HG02981 (cell line): ENCODE results near the gene SCN7A.
A peak's percentile ranks its signal among the peaks of the same experiment; 100 is the strongest.
"Not testable (repeated sequence)": the region's sequence is repeated elsewhere in the genome, so short reads cannot be mapped to it uniquely, and the experiment has no call there.

Experiments used
- ATAC-seq: cut with Tn5 transposase; IDR thresholded peaks from one replicate; pipeline ENCODE4 v1.9.1; 2021; ENCODE audit warnings: mild to moderate bottlenecking, moderate library complexity; ENCODE audit not compliant: unreplicated experiment

SCN7A gene

DNA sequence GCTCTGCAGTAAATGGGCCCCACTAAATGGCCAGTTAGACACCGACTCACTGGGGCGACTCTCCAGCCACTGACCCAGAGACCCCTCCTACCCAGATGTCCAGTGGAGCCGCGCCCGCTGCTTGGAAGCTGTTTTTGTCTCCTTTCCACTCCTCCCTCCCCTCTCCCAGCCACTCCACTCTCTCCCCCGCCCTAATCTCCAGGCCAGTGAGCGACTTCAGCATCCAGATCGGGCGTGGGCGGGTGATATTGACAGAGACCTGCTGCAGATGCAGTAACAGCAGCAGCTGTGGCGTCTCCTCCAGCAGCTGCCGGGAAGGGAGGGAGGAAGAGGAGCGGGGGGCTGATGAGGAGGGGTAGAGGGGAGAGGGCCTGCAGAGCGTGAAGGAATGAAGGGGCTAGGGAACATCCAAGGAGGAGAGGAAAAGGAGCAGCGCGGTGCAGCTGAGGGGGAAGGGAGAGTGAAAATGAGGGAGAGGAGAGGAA is at the start of gene SCN7A:
SCN7A (minus strand) TSS at position 110 of the 485 bp plus-strand sequence. CDS start 16,553 bp downstream, outside the sequence.
- no peak for ATAC-seq

DNA sequence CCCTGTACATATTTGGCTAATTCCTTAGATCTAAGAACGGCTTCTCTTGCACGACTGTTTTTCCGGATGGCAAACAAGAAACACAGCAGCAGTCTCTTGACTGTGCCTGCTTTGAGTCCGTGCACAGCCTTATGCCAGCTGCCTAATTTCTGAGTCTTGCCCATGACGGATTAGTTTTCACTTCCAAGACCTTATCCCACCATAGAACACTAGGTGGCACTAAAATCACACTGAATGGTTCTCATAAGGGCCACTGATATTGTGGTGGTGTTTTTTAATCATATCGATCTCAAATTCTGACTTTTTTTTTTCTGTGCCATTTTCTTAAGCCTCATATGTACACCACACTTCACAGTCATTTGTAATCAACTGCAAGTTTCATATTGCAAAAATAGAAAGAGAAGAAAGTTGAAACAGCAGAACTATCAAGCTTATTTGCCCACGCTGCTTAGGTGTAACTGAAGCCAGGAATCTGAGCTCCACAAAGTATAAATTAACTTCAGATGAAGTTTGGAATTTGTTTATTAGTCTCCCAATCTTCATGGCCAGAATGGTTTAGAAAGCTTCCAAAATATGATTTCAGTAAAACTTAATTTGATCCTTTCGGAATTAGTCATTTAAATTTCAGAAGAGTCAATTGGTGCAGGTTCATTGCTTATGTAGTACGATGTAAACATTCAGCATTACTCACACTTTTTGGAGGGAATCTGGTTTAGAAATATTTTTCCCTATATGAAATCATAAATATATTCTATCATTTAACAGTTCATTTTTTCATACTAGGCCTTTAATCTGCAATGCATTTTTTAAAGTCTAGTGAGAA is 45.5 kb upstream of the SCN7A start:
- peak; percentile 98 for ATAC-seq

DNA sequence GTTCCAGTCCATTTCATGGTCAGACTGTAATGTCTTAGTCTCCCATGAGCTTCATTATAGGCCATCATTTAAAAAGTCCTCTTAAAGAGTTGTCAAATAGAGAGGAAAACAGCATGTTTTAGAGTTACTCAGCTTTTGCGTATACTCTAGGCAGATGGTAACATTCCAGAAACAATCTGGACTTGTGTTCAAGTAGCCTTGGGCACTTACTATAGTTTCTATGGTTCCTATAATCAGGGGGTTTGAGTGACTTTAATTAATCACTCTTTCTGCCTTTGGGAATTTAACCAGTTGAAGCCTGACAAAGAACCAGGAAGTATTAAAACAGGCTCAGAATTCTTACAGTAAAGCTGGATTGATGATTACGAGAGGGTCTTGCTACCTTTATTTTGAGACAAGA is 42.1 kb upstream of the SCN7A start:
- no peak for ATAC-seq

DNA sequence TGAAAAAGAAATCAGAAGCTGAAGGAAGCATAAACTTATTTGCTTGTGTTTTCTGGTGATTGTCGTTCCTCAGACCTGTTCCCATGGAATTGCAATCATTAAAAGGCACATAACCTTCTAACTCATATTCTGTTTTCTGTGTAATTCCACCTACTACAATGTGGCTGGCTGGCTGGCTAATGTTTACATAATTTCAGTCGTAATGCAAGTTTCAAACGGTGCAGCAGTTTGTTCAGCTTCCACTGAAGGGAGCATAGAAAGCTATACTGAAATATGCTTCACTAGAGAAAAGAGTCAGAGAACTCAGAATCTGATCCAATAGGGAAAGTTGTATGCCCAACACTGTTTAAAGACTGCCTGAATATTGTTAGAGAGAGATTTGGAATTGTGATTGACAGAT is 27.1 kb upstream of the SCN7A start:
- no peak for ATAC-seq

DNA sequence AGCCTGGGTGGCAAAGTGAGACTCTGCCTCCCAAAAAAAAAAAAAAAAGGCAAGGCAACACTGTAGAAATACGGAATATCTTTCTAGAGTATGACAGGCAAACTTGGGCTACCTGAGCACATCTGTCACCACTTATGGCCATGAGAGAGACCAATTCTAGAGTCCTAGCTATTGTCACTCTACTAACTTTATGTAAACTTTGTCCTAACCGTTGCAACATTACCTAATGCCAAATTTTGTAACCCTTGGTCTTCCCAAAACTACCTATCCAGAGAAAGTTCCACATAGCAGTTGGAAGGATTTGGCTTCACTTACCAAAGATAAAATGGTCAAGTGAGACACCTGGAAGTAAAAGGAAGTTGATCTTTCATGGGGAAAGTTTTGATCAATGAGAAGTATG is 26.6 kb upstream of the SCN7A start:
- no peak for ATAC-seq

DNA sequence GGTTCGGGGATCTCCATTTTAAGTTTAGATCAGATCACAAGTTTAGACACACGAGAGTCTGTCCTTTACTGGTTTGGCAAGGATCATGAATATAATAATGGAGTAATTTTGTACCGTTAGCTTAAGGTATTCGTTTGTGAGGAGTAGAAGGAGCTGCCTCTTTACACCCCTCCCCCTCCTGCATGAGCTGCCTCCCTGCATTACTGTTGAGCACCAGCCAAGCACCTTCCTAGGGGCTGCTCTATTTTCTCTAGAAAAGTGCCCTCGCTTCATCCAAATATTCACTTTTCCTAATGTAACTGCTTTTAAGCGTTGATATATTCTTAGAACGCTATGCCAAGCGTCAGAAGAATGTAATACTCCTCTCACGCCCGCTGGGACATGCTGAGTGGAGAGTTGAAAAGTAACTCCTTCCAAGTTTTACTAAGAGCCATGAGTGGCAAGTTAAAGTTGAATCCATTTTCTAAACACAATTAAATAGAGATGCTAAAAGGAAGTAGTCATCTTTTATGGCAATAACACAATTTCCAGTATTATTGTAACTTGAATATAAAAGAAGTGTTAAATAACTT is 25.4 kb upstream of the SCN7A start:
- ATAC-seq, result no peak

DNA sequence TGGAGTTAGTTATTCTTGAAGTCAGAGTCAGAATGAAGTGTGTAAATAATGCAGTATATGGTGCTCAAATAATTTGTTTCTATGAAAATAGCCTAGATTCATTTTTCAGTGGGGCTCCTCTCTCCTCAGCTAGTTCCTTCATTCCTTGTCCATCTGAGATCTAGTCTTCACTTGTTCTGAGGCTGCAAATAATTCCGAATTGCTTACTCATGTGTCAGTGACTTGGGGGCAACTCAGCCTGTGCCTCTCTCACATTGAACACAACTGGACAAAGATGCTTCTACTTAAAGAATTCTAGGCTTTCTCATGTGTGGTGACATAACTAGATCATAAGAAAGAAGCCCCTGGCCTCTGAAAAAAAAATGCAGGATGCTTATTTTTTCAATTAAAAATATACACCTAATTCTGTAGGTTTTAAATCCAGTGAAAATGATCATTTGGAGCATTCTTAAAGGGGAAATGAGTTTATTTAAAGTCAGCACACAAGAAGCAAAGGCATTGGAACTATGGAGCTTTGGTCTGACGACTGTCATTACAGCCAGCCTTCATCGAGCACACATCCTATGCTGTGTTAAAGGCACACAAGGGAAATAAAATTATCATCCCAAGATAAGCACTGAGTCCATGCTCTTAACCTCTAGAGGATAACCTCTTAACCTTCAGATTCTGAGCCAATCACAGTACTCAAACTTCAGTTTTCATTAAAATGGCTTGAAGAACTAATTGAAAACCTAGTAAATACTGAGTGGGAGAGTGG is 24.8 kb upstream of the SCN7A start:
- ATAC-seq, result no peak

DNA sequence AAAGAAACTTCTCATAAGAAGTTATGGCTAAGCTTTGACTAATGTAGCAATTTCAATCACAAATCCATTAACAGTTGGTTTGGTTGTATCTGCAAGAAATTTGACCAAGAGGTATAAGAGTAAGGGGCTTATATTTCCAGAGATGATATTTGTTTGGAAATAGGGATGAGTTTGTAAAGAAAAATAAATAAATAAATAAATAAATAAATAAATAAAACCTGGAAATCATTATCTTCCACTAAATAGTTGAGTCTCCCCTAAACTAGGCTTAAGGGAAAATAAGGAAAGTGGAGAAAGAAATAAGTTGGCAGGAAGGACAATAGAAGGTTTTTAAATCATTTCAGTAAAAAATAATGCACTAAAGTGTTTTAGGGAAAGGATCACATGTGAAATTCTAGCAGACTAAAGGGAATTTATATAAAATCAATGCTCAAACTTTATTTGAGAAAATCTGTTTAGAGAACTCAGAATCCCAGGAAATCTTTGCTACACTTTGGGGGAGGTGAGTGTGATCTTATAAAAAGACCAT is 23.5 kb upstream of the SCN7A start:
- no peak for ATAC-seq

DNA sequence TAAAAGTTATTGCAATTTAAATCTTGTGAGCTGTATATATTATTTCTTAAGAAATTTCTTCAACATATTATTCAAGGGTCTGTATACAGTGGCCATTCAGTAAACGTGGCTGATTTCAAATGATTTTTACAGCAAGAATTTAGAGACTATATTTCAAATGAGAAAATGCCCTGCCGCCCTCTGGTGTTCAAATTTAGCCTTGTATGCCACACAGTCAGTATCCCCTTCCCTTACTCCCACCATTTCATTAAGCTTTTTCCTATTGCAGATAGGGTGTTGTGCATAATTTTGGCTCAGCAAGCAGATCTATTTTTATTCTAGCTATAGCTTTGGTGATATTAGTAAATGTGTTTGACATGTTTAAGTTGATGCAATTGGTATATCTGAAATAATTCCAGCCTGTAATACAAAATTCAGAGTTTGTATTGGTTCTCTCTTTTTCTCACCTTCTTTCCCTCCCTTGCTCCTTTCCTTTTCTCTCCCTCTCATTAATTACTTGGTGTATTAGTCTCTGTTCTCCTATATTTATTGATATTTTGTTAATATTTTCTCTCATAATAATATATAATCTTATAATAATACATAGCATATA is 22.8 kb upstream of the SCN7A start:
- no peak for ATAC-seq

DNA sequence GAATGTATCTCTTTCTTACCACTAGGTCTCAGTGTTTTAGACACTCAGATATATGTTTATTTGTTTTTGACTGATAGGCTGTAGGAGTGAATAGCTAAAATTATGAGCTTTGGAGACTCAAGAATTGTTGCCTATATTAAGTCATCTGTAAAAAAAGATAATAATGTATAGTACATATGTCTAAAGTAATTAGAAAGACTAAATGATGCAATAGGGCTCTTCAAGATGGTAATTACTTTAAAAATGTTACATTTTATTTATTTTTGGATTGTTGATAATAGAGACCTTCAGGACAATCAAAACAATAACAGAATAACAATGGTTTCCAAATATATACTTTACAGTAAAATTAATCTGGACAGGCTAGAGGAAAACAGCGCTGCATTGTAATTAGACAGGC is 19.9 kb upstream of the SCN7A start:
- ATAC-seq, result no peak

DNA sequence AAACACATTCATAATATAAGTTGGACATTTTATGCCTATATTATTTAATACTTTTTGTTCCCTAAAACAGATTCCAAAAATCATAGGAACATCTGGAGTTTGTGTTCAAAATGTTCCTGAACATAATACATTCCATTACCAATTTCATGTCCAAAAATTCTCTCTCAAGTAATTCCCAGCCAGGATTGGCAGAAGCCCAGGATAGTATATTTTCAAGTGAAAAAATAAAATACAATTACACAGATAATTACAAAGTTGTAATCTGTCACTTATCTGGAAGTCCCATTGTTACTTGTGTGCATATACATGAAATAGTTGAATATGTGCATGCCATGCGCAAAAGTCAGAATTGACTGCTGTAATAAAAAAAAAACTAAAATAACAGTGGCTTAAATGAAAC is 5.2 kb upstream of the SCN7A start:
- ATAC-seq, result no peak

DNA sequence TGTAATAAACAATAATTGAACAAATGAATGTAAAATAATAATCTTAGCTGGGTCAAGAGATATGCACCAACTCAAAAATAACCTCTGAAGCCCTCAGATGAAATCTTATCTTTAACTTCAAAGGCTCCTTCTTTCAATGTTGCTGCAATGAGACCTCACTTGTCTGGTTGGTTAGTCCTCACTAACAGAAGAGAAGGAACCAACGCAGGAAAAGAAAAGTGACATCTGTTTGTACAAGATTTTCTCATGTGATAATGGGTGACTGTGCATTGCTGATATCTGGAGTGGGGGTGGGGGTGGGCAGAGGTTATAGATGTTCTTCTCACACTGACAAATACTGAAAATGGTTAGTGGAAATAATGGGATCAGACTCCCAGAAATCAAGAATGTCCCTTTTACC is 2.6 kb downstream of the SCN7A start:
- ATAC-seq, result no peak

DNA sequence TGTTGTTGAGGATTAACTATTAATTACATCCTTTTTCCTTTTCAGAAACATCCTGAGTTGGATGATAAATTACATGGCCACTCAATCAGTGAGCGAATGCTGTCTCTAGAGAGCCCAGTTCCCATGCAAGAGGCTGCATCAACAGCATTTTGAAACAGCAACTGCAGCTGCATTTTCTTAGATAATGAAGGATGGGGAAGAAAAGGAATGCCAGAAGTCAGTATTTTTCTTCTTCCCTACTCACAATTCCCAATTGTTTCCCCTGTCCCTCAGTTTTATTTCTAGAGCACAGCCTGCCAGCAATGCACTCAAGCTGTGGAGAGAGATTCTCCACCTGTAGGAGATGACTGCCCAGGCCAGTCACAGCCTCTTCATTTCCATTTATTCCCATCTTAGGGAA is 6.9 kb downstream of the SCN7A start:
- ATAC-seq, result no peak

DNA sequence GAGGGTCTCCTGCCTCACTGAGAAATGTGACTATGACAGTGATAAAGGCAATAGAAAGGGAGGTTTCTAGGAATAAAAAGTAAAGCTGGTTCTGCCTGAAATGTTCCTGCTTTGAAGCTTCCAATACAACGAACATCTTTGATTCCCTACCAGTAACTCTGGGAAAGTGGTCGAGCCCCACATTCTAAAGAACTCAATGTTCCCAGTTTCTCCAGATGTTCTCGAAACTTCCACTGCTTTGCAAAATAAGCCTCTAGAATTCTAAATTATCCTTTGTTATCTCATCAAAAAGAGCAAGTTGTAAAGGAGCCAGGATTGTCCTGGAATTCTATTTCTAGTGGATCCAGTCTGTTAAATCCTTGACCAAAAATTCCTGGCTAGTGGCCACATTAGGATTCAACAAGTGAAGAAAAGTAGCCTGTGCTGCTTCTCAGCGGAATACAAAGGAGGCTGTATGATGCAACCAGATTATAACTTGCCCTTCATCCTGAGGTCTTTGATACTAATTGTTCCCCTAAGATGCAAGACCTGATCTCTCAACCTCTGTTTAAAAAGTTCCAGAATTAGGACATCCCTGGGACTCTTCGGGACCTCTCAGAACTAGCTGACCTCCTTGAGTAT is 8.4 kb downstream of the SCN7A start:
- ATAC-seq, result no peak

DNA sequence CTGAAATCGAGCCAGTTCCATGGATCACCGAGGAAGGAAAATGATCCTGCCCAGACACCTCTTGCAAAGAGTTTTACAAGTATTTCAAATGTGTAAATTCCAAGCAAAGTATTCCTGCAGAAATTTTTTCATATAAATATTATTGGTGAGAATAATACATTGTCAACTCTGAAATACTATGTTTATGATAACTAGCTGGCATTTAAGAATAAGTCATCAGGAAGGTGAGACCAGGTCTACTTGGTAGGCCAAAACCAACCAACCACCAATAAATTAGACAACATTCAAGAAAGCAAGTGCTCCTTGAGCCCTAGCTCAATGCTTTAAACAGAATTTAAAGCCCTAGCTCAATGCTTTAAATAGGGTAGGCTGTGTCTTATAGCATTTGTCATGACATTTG is 21.7 kb downstream of the SCN7A start:
- no peak for ATAC-seq

DNA sequence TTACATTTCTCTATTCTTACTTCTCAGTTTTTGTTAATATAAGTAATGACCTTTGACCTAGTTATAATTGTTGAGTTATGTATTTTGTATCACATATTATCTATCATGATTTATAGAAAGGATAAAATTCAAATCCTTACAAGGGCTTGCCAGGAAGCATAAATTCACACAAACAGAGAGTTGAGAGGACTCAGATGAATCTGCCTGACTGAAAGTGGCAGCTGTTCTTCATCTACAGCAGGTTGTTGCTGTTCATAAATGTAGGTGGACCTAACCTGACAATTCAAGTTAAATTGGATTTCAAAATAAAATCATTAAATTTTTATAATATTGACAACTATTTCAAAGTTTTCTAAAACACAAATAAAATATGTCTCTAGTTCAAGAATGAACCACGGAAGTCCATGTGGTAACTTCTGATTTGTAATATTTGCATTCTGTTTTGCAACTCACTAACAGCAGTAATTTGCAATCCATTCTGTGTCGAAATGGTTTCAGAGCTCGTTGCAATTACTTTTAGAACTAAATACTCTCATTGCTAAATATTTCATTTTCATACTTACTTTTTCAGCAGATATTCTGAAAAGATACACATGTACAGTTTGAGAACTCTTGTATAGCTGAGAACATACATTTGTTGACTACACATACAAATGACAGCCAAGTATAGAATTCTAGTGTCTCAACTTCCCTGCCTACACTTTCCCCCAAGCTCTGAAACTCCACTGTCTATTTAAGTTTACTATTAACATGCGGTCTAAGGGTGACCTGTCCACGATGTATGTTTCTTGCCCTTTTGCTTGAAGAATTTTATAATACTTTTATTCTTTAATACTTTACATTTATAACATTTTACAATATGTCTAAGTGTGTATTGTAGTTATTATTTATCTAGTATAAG is 25.7 kb downstream of the SCN7A start:
- no peak for ATAC-seq

DNA sequence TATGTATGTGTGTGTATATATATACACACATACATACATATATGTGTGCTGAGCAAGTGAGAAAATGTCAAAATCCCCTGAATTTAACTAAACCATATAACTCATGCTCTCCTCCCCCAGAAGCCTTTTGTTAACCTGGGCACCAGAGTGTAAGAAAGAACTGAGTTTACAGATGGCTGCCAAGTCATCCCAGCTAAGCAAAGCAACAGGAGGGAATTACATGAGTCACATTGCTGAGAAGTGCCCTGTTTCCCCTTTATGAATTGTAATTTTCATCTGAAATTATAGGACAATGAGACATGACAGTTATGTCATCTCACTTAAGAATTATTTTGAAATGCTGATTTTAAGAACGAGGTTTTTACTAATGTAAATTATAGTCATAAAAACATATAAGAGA is 29.9 kb downstream of the SCN7A start:
- ATAC-seq, result no peak

DNA sequence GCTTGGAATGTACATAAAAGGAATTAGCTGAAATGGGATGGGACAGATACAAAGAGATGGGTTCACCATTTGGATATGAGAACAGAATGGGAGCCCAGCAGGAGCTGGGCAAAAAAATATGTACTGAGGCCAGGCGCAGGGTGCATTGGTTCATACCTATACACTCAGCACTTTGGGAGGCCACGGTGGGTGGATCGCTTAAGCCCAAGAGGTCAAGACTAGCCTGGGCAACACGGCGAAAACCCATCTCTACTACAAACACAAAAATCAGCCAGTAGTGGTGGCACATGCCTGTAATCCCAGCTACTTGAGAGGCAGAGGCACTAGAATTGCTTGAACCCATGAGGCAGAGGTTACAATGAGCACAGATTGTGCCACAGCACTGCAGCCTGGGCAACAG is 30.4 kb downstream of the SCN7A start:
- ATAC-seq, result no peak

DNA sequence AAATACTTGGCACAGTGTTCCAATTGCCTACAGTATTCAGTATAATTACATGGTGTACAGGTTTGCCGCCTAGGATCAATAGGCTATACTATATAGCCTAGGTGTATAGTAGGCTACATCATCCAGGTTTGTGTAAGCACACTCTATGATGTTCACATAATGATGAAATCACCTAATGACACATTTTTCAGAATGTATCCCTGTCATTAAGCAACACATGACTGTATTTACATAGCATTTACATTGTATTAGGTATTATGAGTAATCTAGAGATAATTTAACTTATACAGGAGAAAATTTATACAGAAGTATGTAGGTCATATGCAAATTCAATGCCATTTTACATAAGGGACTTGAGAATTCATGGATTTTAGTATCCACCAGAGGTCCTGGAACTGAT is 35.4 kb downstream of the SCN7A start:
- no peak for ATAC-seq

DNA sequence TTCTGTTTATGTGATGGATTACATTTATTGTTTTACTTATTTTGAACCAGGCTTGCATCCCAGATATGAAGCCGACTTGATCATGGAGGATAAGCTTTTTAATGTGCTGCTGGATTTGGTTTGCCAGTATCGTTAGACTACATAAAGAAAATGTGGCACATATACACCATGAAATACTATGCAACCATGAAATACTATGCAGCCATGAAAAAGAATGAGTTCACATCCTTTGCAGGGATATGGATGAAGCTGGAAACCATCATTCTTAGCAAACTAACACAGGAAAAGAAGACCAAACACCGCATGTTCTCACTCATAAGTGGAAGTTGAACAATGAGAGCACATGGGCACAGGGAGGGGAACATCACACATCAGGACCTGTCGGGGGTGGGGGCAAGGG is 38.2 kb downstream of the SCN7A start:
- not testable (repeated sequence) for ATAC-seq
